22Rv1 (cell line): ENCODE data around the gene NAT8L.

ENCODE experiments used
- CTCF ChIP-seq: fragments of 450-650 bp; IDR thresholded peaks from 2 replicates; pipeline ENCODE4 v1.5.1; 2017; ENCODE audit warnings: mild to moderate bottlenecking
- ZFX ChIP-seq: fragments of 450-650 bp; IDR thresholded peaks from 2 replicates; pipeline ENCODE4 v1.6.1; 2017; ENCODE audit warnings: antibody characterized with exemption, borderline replicate concordance

- no peak for TF ChIP-seq CTCF
- TF ChIP-seq ZFX = no peak
Measured at GRCh38 chr4:2080429-2081300, 21.5 kb downstream of the NAT8L start.
